Panc1 (cell line): ENCODE measurements around the gene TNFAIP8L3. TPM values are rescaled to one million over a fixed set of nuclear protein-coding genes. Genes with fewer than 3 reads are reported as not detected.

Experiments
- total RNA-seq: library from RNA; stranded (reverse); gene quantifications from one replicate; pipeline ENCODE4 v1.2.1, GENCODE V29; 2021; ENCODE audit not compliant: unreplicated experiment

TNFAIP8L3 gene
- total RNA-seq, 1 experiment from 2014 or later: 1.0 TPM

Other genes with a start within 250 kb of the TNFAIP8L3 start
- 13.6 TPM for gene AP4E1, start 186.2 kb downstream of the TNFAIP8L3 start, total RNA-seq
- gene CYP19A1, start 243.7 kb upstream of the TNFAIP8L3 start, total RNA-seq: not detected
- 0.57 TPM for gene GLDN, start 246.7 kb upstream of the TNFAIP8L3 start, total RNA-seq